Stimulated activated naive CD8-positive, alpha-beta T cell treated with anti-CD3 and anti-CD28 coated beads, Interleukin-15, amount 100 ng/mL, for 72 hours (primary cell): Measurements from ENCODE around the gene ZNF777.
A peak's percentile ranks its signal among the peaks of the same experiment; 100 is the strongest.
"Not testable (repeated sequence)": the region's sequence is repeated elsewhere in the genome, so short reads cannot be mapped to it uniquely, and the experiment has no call there.

Experiments used
- ATAC-seq: fragments of 150-1000 bp; cut with Tn5 transposase; 2 replicates; pipeline ENCODE4 v1.10.0; 2021; ENCODE audit warnings: mild to moderate bottlenecking, moderate library complexity
- DNase-seq, 2 donors: peaks; one replicate each; pipeline ENCODE4 v3.0.0; 2021 to 2022
- H3K27ac Mint-ChIP-seq, 2 donors: one replicate each; pipeline ENCODE4 v1.8.0; 2022; ENCODE audit warnings: mild to moderate bottlenecking in 2 of 2, mixed read lengths in 2 of 2, moderate library complexity in 2 of 2
- H3K27me3 Mint-ChIP-seq: one replicate; pipeline ENCODE4 v1.8.0; 2022; ENCODE audit warnings: mixed read lengths
- H3K4me1 Mint-ChIP-seq: one replicate; pipeline ENCODE4 v1.8.0; 2022; ENCODE audit warnings: mild to moderate bottlenecking, mixed read lengths
- H3K4me3 Mint-ChIP-seq, 2 donors: one replicate each; pipeline ENCODE4 v1.8.0; 2022; ENCODE audit warnings: mild to moderate bottlenecking in 2 of 2, mixed read lengths in 2 of 2, moderate library complexity in 1 of 2
- H3K9me3 Mint-ChIP-seq, 2 donors: one replicate each; pipeline ENCODE4 v1.8.0; 2022; ENCODE audit warnings: mixed read lengths in 2 of 2

ZNF777 gene

GRCh38 chr7:149415391-149416071, 45.3 kb downstream of the ZNF777 start:
- DNase-seq (no peak), ATAC-seq (peak; percentile 21)
- Mint-ChIP-seq H3K4me3 (peak overlapping the region; percentile 52 to 62), H3K4me1 (peaks cover 6% of the 10 kb centered on the region), H3K9me3 (no peaks in the 10 kb centered on the region), H3K27me3 (peaks cover 50% of the 10 kb centered on the region), H3K27ac (peak overlapping the region in 1 of 2 donors; percentile 49)

GRCh38 chr7:149414745-149415390, 46.0 kb downstream of the ZNF777 start:
- DNase-seq, result peak; percentile 30 to 68
- peak overlapping the region in 1 of 2 donors; percentile 49 for H3K27ac Mint-ChIP-seq

GRCh38 chr7:149414171-149414570, 46.7 kb downstream of the ZNF777 start:
- no peak overlapping the region for H3K4me3 Mint-ChIP-seq

More at GRCh38 chr7:149414745-149415390, 46.0 kb downstream of the ZNF777 start:
- Mint-ChIP-seq H3K27me3 (peaks cover 56% of the 10 kb centered on the region), H3K4me1 (peaks cover 6% of the 10 kb centered on the region), H3K4me3 (peak overlapping the region; percentile 52 to 62), H3K9me3 (no peaks in the 10 kb centered on the region)
- peak; percentile 83 for ATAC-seq

GRCh38 chr7:149413083-149413482, 47.8 kb downstream of the ZNF777 start:
- not testable (repeated sequence) for DNase-seq, H3K4me3 Mint-ChIP-seq, H3K27ac Mint-ChIP-seq, H3K4me1 Mint-ChIP-seq, H3K9me3 Mint-ChIP-seq, ATAC-seq
- H3K27me3 Mint-ChIP-seq, result peaks cover 57% of the 10 kb centered on the region

More at GRCh38 chr7:149414171-149414570, 46.7 kb downstream of the ZNF777 start:
- DNase-seq, result no peak
- Mint-ChIP-seq H3K27me3 (peaks cover 57% of the 10 kb centered on the region), H3K27ac (no peak overlapping the region), H3K4me1 (peaks cover 6% of the 10 kb centered on the region), H3K9me3 (no peaks in the 10 kb centered on the region)
- no peak for ATAC-seq

DNA sequence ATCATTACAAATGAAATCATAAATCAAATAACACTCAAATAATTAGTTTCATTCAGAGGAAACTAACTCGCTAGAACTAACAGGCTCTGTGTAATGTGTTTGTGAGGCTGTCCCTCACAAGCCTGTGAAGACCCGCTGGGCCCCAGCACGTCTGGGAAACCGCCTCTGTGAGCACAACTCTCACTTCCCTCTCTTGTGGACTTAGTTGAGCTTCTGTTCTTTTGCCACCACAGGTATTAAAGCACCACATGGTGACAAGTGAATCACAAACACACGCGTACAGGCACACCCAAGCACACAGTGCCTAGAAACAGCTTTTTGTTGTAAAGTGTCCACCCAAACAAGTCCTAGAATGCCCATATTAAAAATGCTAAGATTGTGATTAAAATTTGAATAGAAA, 51.0 kb downstream of the ZNF777 start:
- Mint-ChIP-seq H3K27me3 (peaks cover 49% of the 10 kb centered on the region), H3K9me3 (no peaks in the 10 kb centered on the region), H3K4me3 (no peak overlapping the region), H3K27ac (no peak overlapping the region), H3K4me1 (peaks cover 6% of the 10 kb centered on the region)
- DNase-seq, result no peak
- ATAC-seq, result no peak

GRCh38 chr7:149404825-149405224, 56.0 kb downstream of the ZNF777 start:
- no peak overlapping the region for H3K4me3 Mint-ChIP-seq
- H3K27me3 Mint-ChIP-seq, result peaks cover 18% of the 10 kb centered on the region
- H3K4me1 Mint-ChIP-seq, result no peaks in the 10 kb centered on the region
- DNase-seq (no peak), ATAC-seq (no peak)
- no peak overlapping the region for H3K27ac Mint-ChIP-seq
- no peaks in the 10 kb centered on the region for H3K9me3 Mint-ChIP-seq

DNA sequence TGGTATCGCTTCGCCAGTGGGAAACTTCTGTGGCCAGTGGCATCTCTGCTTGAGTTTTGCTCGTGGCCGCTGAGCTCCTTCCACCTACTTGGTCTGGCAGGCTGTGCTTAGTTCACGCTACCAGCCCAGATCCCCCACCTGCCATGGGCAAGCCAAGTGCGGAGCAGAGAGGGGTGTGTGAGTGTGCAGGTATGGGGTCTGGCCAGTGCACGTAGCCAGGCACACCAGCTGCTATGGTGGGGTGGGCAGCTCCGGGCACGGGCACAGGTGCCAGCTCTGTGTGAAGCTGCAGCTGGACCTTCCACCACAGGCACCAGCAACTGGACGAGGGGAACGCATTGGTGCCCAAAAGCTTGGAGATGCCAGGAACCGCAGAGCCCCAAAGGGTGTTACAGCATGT, 56.5 kb downstream of the ZNF777 start:
- no peak for ATAC-seq
- no peak overlapping the region for H3K4me3 Mint-ChIP-seq
- peaks cover 18% of the 10 kb centered on the region for H3K27me3 Mint-ChIP-seq
- no peaks in the 10 kb centered on the region for H3K9me3 Mint-ChIP-seq
- no peak for DNase-seq
- H3K4me1 Mint-ChIP-seq, result no peaks in the 10 kb centered on the region
- H3K27ac Mint-ChIP-seq, result no peak overlapping the region

DNA sequence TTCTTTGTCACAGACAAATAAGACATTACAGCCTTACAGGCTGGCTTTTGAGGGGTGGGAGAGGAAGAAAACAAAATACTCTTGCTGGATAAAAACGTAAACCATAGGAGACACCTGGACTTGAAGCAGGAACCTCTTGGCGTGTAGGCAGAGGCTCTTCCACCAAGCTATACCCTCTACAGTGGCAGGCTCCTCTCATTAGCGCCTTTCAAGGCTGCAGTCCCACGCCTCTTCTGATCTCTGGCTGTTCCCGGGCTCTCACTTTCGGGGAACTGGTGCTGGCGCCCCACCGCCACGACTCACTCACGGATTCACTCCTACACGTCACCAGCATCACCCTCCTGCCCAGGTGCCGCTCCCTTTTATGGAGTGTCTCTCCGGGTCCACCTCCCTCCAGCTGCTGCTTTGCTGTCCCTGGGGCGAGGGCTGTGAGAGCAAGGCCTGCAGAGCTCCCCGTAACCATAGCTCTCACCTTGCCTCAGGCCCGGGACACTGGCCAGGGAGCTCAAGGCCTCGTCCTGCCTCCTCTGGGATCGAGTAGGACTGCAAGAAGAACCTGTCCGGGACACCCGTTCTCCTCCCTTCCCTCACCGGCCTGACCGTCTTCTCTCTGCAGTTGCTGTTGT, 62.6 kb downstream of the ZNF777 start:
- no peak for ATAC-seq
- H3K4me1 Mint-ChIP-seq, result no peaks in the 10 kb centered on the region

GRCh38 chr7:149397470-149398043, 63.3 kb downstream of the ZNF777 start:
- DNase-seq (no peak), ATAC-seq (no peak)
- H3K4me1 Mint-ChIP-seq, result no peaks in the 10 kb centered on the region
- no peak overlapping the region for H3K4me3 Mint-ChIP-seq
- peaks cover 7 to 8% of the 10 kb centered on the region in 2 donors for H3K9me3 Mint-ChIP-seq
- H3K27me3 Mint-ChIP-seq, result peaks cover 56% of the 10 kb centered on the region
- H3K27ac Mint-ChIP-seq, result no peak overlapping the region

More for the DNA sequence above, 62.6 kb downstream of the ZNF777 start:
- no peak for DNase-seq
- Mint-ChIP-seq H3K9me3 (peaks cover 7 to 8% of the 10 kb centered on the region in 2 donors), H3K27me3 (peaks cover 56% of the 10 kb centered on the region), H3K4me3 (no peak overlapping the region), H3K27ac (peak overlapping the region in 1 of 2 donors; percentile 81)

- not testable (repeated sequence) for H3K27ac Mint-ChIP-seq, H3K4me3 Mint-ChIP-seq, H3K9me3 Mint-ChIP-seq, H3K4me1 Mint-ChIP-seq, ATAC-seq, DNase-seq
- peaks cover 26% of the 10 kb centered on the region for H3K27me3 Mint-ChIP-seq
These were observed 72.1 kb downstream of the ZNF777 start for GRCh38 chr7:149388550-149389335.

- not testable (repeated sequence) for H3K27ac Mint-ChIP-seq, H3K9me3 Mint-ChIP-seq
- peaks cover 31% of the 10 kb centered on the region for H3K27me3 Mint-ChIP-seq
These were observed 74.3 kb downstream of the ZNF777 start for GRCh38 chr7:149386514-149386913.

DNA sequence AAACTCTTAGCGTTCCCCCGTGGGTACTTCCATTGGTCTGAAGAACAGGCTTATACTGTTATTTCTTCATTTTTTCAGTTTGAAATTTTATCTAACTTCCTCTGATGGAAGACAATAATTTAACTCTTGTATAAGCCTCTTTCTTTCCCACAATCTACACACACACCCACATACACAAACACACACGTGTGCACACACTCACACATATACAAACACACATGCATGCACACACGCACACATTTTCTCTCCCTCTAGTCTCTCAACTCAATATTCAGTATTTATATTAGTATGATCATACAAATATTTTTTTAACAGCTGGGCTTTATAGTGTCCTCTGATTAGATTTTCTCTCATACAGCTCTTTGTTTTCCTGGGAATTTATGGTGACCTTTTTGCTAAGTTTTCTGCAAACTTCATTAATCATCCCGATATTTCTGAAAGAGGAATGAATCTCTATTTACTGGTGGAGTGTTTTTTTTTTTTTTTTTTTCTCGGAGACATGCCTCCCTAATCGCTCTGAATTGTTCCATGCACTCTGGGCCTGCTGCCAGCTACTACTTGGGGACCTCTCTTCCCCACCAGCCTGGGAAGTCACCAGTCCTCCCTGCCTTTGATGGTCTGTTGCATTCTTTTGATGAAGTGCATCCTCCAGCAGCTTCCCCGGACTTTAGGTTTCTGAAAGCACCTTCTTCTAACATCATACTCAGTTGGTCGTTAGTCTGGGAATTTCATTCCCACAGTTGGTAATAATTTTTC, 75.5 kb downstream of the ZNF777 start:
- H3K27me3 Mint-ChIP-seq, result peaks cover 31% of the 10 kb centered on the region
- no peak overlapping the region for H3K4me3 Mint-ChIP-seq
- ATAC-seq (no peak), DNase-seq (no peak)
- no peaks in the 10 kb centered on the region for H3K4me1 Mint-ChIP-seq
- H3K9me3 Mint-ChIP-seq, result peaks cover 7 to 8% of the 10 kb centered on the region in 2 donors
- H3K27ac Mint-ChIP-seq, result no peak overlapping the region

More at GRCh38 chr7:149386514-149386913, 74.3 kb downstream of the ZNF777 start:
- DNase-seq, H3K4me1 Mint-ChIP-seq, H3K4me3 Mint-ChIP-seq, ATAC-seq: not testable (repeated sequence)
